IMR-90 (cell line): ENCODE data around the gene KCNJ3.

Experiments used
- BHLHE40 ChIP-seq: fragments of 150-350 bp; IDR thresholded peaks from 2 replicates; pipeline ENCODE4 v1.6.1; 2016; ENCODE audit warnings: mild to moderate bottlenecking, low read depth, low read length
- CHD1 ChIP-seq: IDR thresholded peaks from 2 replicates; pipeline ENCODE4 v1.6.1; 2012; ENCODE audit warnings: low read depth, low read length, improper control_type of control experiment
- MAFK ChIP-seq: IDR thresholded peaks from 2 replicates; pipeline ENCODE4 v1.6.1; 2012; ENCODE audit warnings: low read depth, low read length, improper control_type of control experiment
- MAZ ChIP-seq: IDR thresholded peaks from 2 replicates; pipeline ENCODE4 v1.6.1; 2012; ENCODE audit warnings: low read depth, mild to moderate bottlenecking, low read length, improper control_type of control experiment, moderate library complexity, borderline replicate concordance
- POLR2A ChIP-seq: IDR thresholded peaks from 2 replicates; pipeline ENCODE4 v1.6.1; 2012; ENCODE audit warnings: mild to moderate bottlenecking, low read depth, low read length
- RAD21 ChIP-seq: IDR thresholded peaks from 2 replicates; pipeline ENCODE4 v1.6.1; 2012; ENCODE audit warnings: low read length, improper control_type of control experiment
- RFX5 ChIP-seq: IDR thresholded peaks from 2 replicates; pipeline ENCODE4 v1.8.0; 2012; ENCODE audit warnings: low read depth, mild to moderate bottlenecking, low read length, moderate library complexity
- TF ChIP-seq, protein P1 (sequence below): conservative IDR thresholded peaks from 2 replicates; pipeline ENCODE4 v1.5.1; 2012; ENCODE audit warnings: mild to moderate bottlenecking, low read depth, low read length, improper control_type of control experiment
- TF ChIP-seq, protein P2 (sequence below): fragments of 150-350 bp; IDR thresholded peaks from 2 replicates; pipeline ENCODE4 v1.6.1; 2016; ENCODE audit warnings: low read depth, mild to moderate bottlenecking, low read length, moderate library complexity, borderline replicate concordance
- TF ChIP-seq, protein P3 (sequence below): fragments of 150-350 bp; IDR thresholded peaks from 2 replicates; pipeline ENCODE4 v1.6.1; 2017; ENCODE audit warnings: mild to moderate bottlenecking, antibody characterized with exemption, low read length, low read depth

DNA sequence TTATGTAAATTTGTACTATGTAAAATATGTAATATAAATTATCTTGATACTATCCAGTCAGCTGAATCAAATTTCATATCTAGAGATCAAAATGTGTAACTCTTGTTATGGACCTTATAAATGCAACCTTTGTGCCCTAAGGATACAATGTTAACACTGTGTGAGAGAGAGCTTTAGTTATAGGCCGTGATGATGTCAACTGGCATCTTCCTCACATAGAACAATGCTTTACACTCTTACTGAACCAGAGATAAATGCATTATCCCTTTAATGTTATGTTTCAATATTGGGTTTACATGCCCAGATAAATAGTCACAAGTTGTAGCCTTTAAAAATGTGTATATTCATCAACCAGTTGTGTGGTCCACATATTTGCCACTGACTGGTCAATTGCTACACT, 115.1 kb downstream of the KCNJ3 start:
- TF ChIP-seq, protein P1, sequence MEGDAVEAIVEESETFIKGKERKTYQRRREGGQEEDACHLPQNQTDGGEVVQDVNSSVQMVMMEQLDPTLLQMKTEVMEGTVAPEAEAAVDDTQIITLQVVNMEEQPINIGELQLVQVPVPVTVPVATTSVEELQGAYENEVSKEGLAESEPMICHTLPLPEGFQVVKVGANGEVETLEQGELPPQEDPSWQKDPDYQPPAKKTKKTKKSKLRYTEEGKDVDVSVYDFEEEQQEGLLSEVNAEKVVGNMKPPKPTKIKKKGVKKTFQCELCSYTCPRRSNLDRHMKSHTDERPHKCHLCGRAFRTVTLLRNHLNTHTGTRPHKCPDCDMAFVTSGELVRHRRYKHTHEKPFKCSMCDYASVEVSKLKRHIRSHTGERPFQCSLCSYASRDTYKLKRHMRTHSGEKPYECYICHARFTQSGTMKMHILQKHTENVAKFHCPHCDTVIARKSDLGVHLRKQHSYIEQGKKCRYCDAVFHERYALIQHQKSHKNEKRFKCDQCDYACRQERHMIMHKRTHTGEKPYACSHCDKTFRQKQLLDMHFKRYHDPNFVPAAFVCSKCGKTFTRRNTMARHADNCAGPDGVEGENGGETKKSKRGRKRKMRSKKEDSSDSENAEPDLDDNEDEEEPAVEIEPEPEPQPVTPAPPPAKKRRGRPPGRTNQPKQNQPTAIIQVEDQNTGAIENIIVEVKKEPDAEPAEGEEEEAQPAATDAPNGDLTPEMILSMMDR, result no peak
- TF ChIP-seq POLR2A (no peak), RAD21 (no peak), CHD1 (no peak), MAFK (no peak), BHLHE40 (no peak), RFX5 (no peak), MAZ (no peak)
- TF ChIP-seq, protein P2, sequence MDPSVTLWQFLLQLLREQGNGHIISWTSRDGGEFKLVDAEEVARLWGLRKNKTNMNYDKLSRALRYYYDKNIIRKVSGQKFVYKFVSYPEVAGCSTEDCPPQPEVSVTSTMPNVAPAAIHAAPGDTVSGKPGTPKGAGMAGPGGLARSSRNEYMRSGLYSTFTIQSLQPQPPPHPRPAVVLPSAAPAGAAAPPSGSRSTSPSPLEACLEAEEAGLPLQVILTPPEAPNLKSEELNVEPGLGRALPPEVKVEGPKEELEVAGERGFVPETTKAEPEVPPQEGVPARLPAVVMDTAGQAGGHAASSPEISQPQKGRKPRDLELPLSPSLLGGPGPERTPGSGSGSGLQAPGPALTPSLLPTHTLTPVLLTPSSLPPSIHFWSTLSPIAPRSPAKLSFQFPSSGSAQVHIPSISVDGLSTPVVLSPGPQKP, result no peak
- TF ChIP-seq, protein P3, sequence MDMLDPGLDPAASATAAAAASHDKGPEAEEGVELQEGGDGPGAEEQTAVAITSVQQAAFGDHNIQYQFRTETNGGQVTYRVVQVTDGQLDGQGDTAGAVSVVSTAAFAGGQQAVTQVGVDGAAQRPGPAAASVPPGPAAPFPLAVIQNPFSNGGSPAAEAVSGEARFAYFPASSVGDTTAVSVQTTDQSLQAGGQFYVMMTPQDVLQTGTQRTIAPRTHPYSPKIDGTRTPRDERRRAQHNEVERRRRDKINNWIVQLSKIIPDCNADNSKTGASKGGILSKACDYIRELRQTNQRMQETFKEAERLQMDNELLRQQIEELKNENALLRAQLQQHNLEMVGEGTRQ, result no peak
